ENCODE data around the gene SLC39A8.
"Not testable (repeated sequence)": the region's sequence is repeated elsewhere in the genome, so short reads cannot be mapped to it uniquely, and the experiment has no call there.

Gene SLC39A8

DNA sequence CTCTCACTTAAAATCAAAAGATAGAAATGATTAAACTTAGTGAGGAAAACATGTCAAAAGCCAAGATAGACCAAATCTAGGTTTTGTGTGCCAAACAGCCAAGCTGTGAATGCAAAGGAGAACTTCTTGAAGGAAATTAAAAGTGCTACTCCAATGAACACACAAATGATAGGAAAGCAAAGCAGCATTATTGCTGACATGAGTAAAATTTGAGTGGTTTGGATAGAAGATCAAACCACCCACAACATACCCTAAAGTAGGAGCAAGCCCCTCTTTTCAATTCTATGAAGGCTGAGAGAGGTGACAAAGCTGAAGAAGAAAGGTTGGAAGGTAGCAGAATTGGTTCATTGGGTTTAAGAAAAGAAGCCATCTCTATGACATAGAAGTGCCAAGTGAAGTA lies 56.8 kb downstream of the SLC39A8 start:
- H3K27ac ChIP-seq (ENCODE audit: insufficient read depth in 1 of 2, low read depth in 1 of 2, low read length in 2 of 2, poor library complexity in 1 of 2, severe bottlenecking in 2 of 2), result no peak overlapping the region
- peaks cover 0 to 16% (median 0%) of the 10 kb centered on the region in 5 experiments for H3K9me3 ChIP-seq (ENCODE audit: control extremely low read depth in 1 of 5, control insufficient read depth in 4 of 5, insufficient read depth in 2 of 5, low read depth in 1 of 5, low read length in 4 of 5)
- H3K36me3 ChIP-seq (ENCODE audit: control insufficient read depth in 4 of 4, insufficient read depth in 4 of 4, low read length in 3 of 4), result peaks cover 20 to 36% (median 28%) of the 10 kb centered on the region in 4 experiments
- H3K4me1 ChIP-seq (ENCODE audit: control extremely low read depth in 1 of 4, control insufficient read depth in 4 of 4, insufficient read depth in 4 of 4, low read length in 3 of 4), result no peaks in the 10 kb centered on the region
- no peak for DNase-seq
- H3K27me3 ChIP-seq (replicated peaks in 2 of 5; ENCODE audit: control insufficient read depth in 4 of 5, insufficient read depth in 5 of 5, low read length in 4 of 5), result no peaks in the 10 kb centered on the region
- no peak overlapping the region for H3K4me3 ChIP-seq (ENCODE audit: control insufficient read depth in 1 of 7, extremely low read depth in 1 of 7, insufficient read depth in 4 of 7, low read depth in 2 of 7, low read length in 6 of 7)
- POLR2A ChIA-PET, result no interaction called here
- CTCF ChIA-PET, result interaction anchor here (1.5 kb wide), 1 partner anchor 11 kb away, joined by 3 read pairs; no protein-coding TSS in a partner anchor

DNA sequence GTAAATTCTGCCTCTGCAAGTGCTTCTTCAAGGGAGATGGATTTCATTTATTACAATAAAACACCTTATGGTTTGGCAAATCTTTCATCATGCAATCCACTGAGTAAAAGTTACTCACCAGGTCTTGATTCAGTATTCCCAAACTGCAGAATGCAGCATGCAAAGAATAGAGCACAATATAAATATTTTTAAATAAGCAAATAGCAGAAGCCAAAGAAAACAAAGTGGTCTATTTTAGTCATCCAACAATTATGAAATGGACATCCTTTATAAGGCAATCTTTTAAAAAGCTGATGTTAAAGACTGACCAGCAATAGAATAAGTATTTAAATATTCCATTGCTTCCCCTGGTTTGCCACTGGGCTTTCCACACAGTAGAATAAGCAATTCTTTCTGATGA lies 59.5 kb downstream of the SLC39A8 start:
- no peak overlapping the region for H3K4me3 ChIP-seq (ENCODE audit: control insufficient read depth in 1 of 7, extremely low read depth in 1 of 7, insufficient read depth in 4 of 7, low read depth in 2 of 7, low read length in 6 of 7)
- no peaks in the 10 kb centered on the region for H3K27me3 ChIP-seq (replicated peaks in 2 of 5; ENCODE audit: control insufficient read depth in 4 of 5, insufficient read depth in 5 of 5, low read length in 4 of 5)
- POLR2A ChIA-PET, result interaction anchor here (0.7 kb wide), 1 partner anchor 10 kb away, joined by 4 read pairs; no protein-coding TSS in a partner anchor
- no peaks in the 10 kb centered on the region for H3K4me1 ChIP-seq (ENCODE audit: control extremely low read depth in 1 of 4, control insufficient read depth in 4 of 4, insufficient read depth in 4 of 4, low read length in 3 of 4)
- peaks cover 16 to 36% (median 26%) of the 10 kb centered on the region in 4 experiments for H3K36me3 ChIP-seq (ENCODE audit: control insufficient read depth in 4 of 4, insufficient read depth in 4 of 4, low read length in 3 of 4)
- peaks cover 0 to 12% (median 0%) of the 10 kb centered on the region in 5 experiments for H3K9me3 ChIP-seq (ENCODE audit: control extremely low read depth in 1 of 5, control insufficient read depth in 4 of 5, insufficient read depth in 2 of 5, low read depth in 1 of 5, low read length in 4 of 5)
- no peak overlapping the region for H3K27ac ChIP-seq (ENCODE audit: insufficient read depth in 1 of 2, low read depth in 1 of 2, low read length in 2 of 2, poor library complexity in 1 of 2, severe bottlenecking in 2 of 2)
- DNase-seq, result no peak
- CTCF ChIA-PET, result no interaction called here

DNA sequence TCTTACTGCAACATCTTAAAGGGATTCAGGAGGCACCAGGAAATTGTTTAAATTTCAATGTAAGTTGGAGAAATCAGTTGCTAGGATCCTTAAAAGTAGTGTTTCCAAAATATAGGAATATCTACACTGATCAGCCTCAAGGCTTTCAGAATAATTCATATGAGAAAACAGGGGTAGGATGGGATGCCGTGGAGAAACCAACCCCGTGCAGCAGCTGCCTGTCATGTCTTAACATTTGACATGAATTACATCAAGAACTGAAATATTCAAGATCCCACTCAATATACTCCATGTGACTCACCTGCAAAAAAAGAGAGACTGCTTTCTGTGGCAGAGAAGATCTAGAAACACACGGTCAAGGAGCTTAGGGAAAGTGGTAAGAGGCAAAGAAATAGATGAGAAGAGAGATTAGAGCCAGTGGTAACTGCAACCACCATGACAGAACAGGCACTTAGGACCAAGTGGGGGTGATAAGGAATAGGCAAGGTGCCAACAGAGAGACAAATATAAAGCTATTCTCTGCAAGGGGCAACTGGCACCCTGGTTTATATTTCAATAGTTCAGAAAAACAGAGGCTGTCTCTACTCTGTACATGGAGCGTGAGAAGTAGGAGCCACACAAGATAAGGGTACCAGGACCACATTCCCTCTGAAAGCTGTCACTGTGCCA lies 64.0 kb downstream of the SLC39A8 start:
- Histone ChIP-seq H3K36me3 (ENCODE audit: control insufficient read depth in 4 of 4, insufficient read depth in 4 of 4, low read length in 3 of 4) (peaks cover 9 to 28% (median 13%) of the 10 kb centered on the region in 4 experiments), H3K27ac (ENCODE audit: insufficient read depth in 1 of 2, low read depth in 1 of 2, low read length in 2 of 2, poor library complexity in 1 of 2, severe bottlenecking in 2 of 2) (no peak overlapping the region), H3K4me3 (ENCODE audit: control insufficient read depth in 1 of 7, extremely low read depth in 1 of 7, insufficient read depth in 4 of 7, low read depth in 2 of 7, low read length in 6 of 7) (no peak overlapping the region), H3K9me3 (ENCODE audit: control extremely low read depth in 1 of 5, control insufficient read depth in 4 of 5, insufficient read depth in 2 of 5, low read depth in 1 of 5, low read length in 4 of 5) (peaks cover 0 to 11% (median 2%) of the 10 kb centered on the region in 5 experiments), H3K4me1 (ENCODE audit: control extremely low read depth in 1 of 4, control insufficient read depth in 4 of 4, insufficient read depth in 4 of 4, low read length in 3 of 4) (no peaks in the 10 kb centered on the region), H3K27me3 (replicated peaks in 2 of 5; ENCODE audit: control insufficient read depth in 4 of 5, insufficient read depth in 5 of 5, low read length in 4 of 5) (no peaks in the 10 kb centered on the region)
- CTCF ChIA-PET, result interaction anchor here (0.6 kb wide), 1 partner anchor 1881 kb away, joined by 3 read pairs; no protein-coding TSS in a partner anchor
- POLR2A ChIA-PET, result no interaction called here
- 89% methylated on average over 2 of the region's 4 CpGs for WGBS (ENCODE audit: insufficient coverage)
- peak; percentile 11 to 21 (median 16) for DNase-seq

DNA sequence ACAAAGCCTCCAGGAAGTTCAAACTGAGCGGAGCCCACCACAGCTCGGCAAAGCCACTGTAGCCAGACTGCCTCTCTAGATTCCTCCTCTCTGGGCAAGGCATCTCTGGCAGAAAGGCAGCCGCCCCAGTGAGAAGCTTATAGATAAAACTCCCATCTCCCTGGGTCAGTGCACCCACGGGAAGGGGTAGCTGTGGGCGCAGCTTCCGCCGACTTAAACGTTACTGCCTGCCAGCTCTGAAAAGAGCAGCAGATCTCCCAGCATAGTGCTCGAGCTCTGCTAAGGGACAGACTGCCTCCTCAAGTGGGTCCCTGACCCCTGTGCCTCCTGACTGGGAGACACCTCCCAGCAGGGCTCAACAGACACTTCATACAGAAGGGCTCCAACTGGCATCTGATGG lies 72.0 kb downstream of the SLC39A8 start:
- H3K36me3 ChIP-seq (ENCODE audit: control insufficient read depth in 4 of 4, insufficient read depth in 4 of 4, low read length in 3 of 4), result peaks cover 6 to 12% (median 8%) of the 10 kb centered on the region in 4 experiments
- H3K4me3 ChIP-seq (ENCODE audit: control insufficient read depth in 1 of 7, extremely low read depth in 1 of 7, insufficient read depth in 4 of 7, low read depth in 2 of 7, low read length in 6 of 7); H3K9me3 ChIP-seq (ENCODE audit: control extremely low read depth in 1 of 5, control insufficient read depth in 4 of 5, insufficient read depth in 2 of 5, low read depth in 1 of 5, low read length in 4 of 5); H3K27me3 ChIP-seq (replicated peaks in 2 of 5; ENCODE audit: control insufficient read depth in 4 of 5, insufficient read depth in 5 of 5, low read length in 4 of 5); CTCF ChIA-PET; POLR2A ChIA-PET; DNase-seq; H3K4me1 ChIP-seq (ENCODE audit: control extremely low read depth in 1 of 4, control insufficient read depth in 4 of 4, insufficient read depth in 4 of 4, low read length in 3 of 4); H3K27ac ChIP-seq (ENCODE audit: insufficient read depth in 1 of 2, low read depth in 1 of 2, low read length in 2 of 2, poor library complexity in 1 of 2, severe bottlenecking in 2 of 2): not testable (repeated sequence)
- 90% methylated on average over 8 of the region's 9 CpGs for WGBS (ENCODE audit: insufficient coverage)

DNA sequence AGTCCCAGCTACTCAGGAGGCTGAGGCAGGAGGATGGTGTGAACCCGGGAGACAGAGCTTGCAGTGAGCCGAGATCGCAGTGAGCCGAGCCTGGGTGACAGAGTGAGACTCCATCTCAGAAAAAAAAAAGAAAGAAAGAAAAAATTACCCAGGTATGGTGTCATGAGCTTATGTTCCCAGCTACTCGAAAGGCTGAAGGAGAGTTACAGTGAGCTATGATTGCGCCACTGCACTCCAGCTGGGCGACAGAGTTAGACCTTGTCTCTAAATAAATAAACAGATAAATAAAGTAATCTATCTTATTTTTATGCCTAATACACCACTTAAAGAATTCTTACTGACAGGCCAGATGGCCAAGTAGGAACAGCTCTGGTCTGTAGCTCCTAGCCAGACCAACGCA lies 73.0 kb downstream of the SLC39A8 start:
- 92% methylated on average over 5 of the region's 8 CpGs for WGBS (ENCODE audit: insufficient coverage)

DNA sequence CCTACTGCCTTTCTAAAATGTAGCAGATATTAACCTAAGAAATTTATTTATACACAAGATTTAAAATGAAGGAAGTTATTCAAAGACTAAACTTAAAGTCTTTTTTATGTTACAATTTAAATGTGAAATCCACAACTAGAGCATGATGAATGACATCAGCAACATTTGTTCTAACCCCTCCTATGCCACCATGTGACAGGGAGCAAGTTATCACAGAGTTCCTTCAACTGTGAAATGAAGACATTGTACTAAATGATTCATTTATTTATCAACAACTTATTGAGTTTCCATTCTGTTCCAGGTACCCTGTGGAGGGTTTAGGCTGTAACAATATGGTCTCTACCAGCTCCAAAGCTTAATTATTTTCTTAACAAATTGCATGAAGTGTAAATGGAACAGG lies 76.9 kb downstream of the SLC39A8 start:
- DNase-seq, result no peak
- no peak overlapping the region for H3K27ac ChIP-seq (ENCODE audit: insufficient read depth in 1 of 2, low read depth in 1 of 2, low read length in 2 of 2, poor library complexity in 1 of 2, severe bottlenecking in 2 of 2)
- H3K9me3 ChIP-seq (ENCODE audit: control extremely low read depth in 1 of 5, control insufficient read depth in 4 of 5, insufficient read depth in 2 of 5, low read depth in 1 of 5, low read length in 4 of 5), result no peaks in the 10 kb centered on the region
- H3K27me3 ChIP-seq (replicated peaks in 2 of 5; ENCODE audit: control insufficient read depth in 4 of 5, insufficient read depth in 5 of 5, low read length in 4 of 5), result no peaks in the 10 kb centered on the region
- H3K4me3 ChIP-seq (ENCODE audit: control insufficient read depth in 1 of 7, extremely low read depth in 1 of 7, insufficient read depth in 4 of 7, low read depth in 2 of 7, low read length in 6 of 7), result no peak overlapping the region
- H3K4me1 ChIP-seq (ENCODE audit: control extremely low read depth in 1 of 4, control insufficient read depth in 4 of 4, insufficient read depth in 4 of 4, low read length in 3 of 4), result no peaks in the 10 kb centered on the region
- ChIA-PET CTCF (no interaction called here), POLR2A (no interaction called here)
- peaks cover 11 to 21% (median 12%) of the 10 kb centered on the region in 4 experiments for H3K36me3 ChIP-seq (ENCODE audit: control insufficient read depth in 4 of 4, insufficient read depth in 4 of 4, low read length in 3 of 4)

More for the DNA sequence above, 73.0 kb downstream of the SLC39A8 start:
- DNase-seq, result no peak
- POLR2A ChIA-PET, result no interaction called here
- Histone ChIP-seq H3K27ac (ENCODE audit: insufficient read depth in 1 of 2, low read depth in 1 of 2, low read length in 2 of 2, poor library complexity in 1 of 2, severe bottlenecking in 2 of 2) (no peak overlapping the region), H3K4me3 (ENCODE audit: control insufficient read depth in 1 of 7, extremely low read depth in 1 of 7, insufficient read depth in 4 of 7, low read depth in 2 of 7, low read length in 6 of 7) (no peak overlapping the region), H3K4me1 (ENCODE audit: control extremely low read depth in 1 of 4, control insufficient read depth in 4 of 4, insufficient read depth in 4 of 4, low read length in 3 of 4) (no peaks in the 10 kb centered on the region), H3K27me3 (replicated peaks in 2 of 5; ENCODE audit: control insufficient read depth in 4 of 5, insufficient read depth in 5 of 5, low read length in 4 of 5) (no peaks in the 10 kb centered on the region), H3K9me3 (ENCODE audit: control extremely low read depth in 1 of 5, control insufficient read depth in 4 of 5, insufficient read depth in 2 of 5, low read depth in 1 of 5, low read length in 4 of 5) (peaks cover 0 to 6% (median 0%) of the 10 kb centered on the region in 5 experiments), H3K36me3 (ENCODE audit: control insufficient read depth in 4 of 4, insufficient read depth in 4 of 4, low read length in 3 of 4) (peaks cover 9 to 17% (median 10%) of the 10 kb centered on the region in 4 experiments)
- CTCF ChIA-PET, result interaction anchor here (0.9 kb wide), 1 partner anchor 11 kb away, joined by 3 read pairs; no protein-coding TSS in a partner anchor

DNA sequence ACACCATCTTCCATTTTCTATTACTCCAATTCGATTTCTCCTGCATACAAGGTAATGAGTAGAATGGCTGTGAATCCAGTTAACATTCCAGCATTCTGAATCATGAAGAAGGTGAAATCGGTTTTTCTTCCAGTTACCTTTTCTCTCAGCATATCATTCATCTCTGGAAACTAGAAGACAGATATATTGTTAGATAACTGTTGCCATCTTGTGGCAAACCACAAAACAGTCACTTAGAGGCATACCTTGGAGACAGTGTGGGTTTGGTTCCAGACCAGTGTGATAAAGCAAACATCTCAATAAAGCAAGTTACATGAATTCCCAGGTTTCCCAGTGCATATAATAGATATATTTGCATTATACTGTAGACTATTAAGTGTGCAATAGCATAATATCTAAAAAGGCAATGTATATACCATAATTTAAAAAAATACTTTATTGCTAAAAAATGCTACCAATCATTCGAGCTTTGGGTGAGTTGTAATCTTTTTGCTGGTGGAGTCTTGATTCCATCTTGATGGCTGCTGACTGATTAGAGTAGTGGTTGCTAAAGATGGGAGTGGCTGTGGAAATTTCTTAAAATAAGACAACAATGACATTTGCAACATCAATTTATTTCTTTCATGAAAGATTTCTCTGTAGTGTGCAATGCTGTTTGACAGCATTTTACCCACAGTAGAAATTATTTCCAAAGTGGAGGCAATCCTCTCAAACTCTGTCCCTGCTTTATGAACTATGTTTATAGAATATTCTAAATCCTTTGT lies 82.1 kb downstream of the SLC39A8 start:
- ChIA-PET CTCF (interaction anchor here (0.8 to 1.2 kb wide), 3 partner anchors 12 to 1094 kb away, joined by 3 to 4 read pairs (median 3); no protein-coding TSS in a partner anchor), POLR2A (interaction anchor here (0.6 kb wide), 1 partner anchor 470 kb away, joined by 3 read pairs; no protein-coding TSS in a partner anchor)
- peak; percentile 10 to 53 (median 51) for DNase-seq
- Histone ChIP-seq H3K4me3 (ENCODE audit: control insufficient read depth in 1 of 7, extremely low read depth in 1 of 7, insufficient read depth in 4 of 7, low read depth in 2 of 7, low read length in 6 of 7) (no peak overlapping the region), H3K36me3 (ENCODE audit: control insufficient read depth in 4 of 4, insufficient read depth in 4 of 4, low read length in 3 of 4) (peaks cover 7 to 16% (median 9%) of the 10 kb centered on the region in 4 experiments), H3K27ac (ENCODE audit: insufficient read depth in 1 of 2, low read depth in 1 of 2, low read length in 2 of 2, poor library complexity in 1 of 2, severe bottlenecking in 2 of 2) (no peak overlapping the region), H3K27me3 (replicated peaks in 2 of 5; ENCODE audit: control insufficient read depth in 4 of 5, insufficient read depth in 5 of 5, low read length in 4 of 5) (no peaks in the 10 kb centered on the region), H3K9me3 (ENCODE audit: control extremely low read depth in 1 of 5, control insufficient read depth in 4 of 5, insufficient read depth in 2 of 5, low read depth in 1 of 5, low read length in 4 of 5) (no peaks in the 10 kb centered on the region), H3K4me1 (ENCODE audit: control extremely low read depth in 1 of 4, control insufficient read depth in 4 of 4, insufficient read depth in 4 of 4, low read length in 3 of 4) (peaks cover 0 to 4% (median 0%) of the 10 kb centered on the region in 4 experiments)
- WGBS (ENCODE audit: insufficient coverage), result no CpG with 5 or more reads among the region's 3 CpGs
